DND-41 (cell line): Measurements from ENCODE around the gene ASTN1.

Source experiments
- CTCF ChIP-seq: IDR thresholded peaks from 2 replicates; pipeline ENCODE4 v1.5.1; 2012; ENCODE audit warnings: borderline replicate concordance, low read length, moderate library complexity, mild to moderate bottlenecking; ENCODE audit not compliant: poor library complexity, severe bottlenecking; ENCODE audit errors: extremely low read depth
- EZH2 ChIP-seq: IDR thresholded peaks from 3 replicates; pipeline ENCODE4 v1.6.1; 2012; ENCODE audit warnings: borderline replicate concordance, low read depth, mild to moderate bottlenecking, moderate library complexity, low read length, inconsistent platforms; ENCODE audit not compliant: severe bottlenecking

- no peak for TF ChIP-seq CTCF
- TF ChIP-seq EZH2: no peak
These were observed 220.7 kb downstream of the ASTN1 start for GRCh38 chr1:176943783-176944182.
